Natural killer cell (primary cell): ENCODE data around the gene AKAP13. TPM values are rescaled to one million over a fixed set of nuclear protein-coding genes. Genes with fewer than 3 reads are reported as not detected.

Experiments
- ATAC-seq, 3 donors: fragments of 150-1000 bp in 2 of 3; fragments of 200-7000 bp in 1 of 3; cut with Tn5 transposase; 1 replicate in 1 of 3; 2 replicates in 2 of 3; pipeline ENCODE4 v1.10.0; 2021; ENCODE audit warnings: mild to moderate bottlenecking in 2 of 3, moderate library complexity in 2 of 3
- DNase-seq, 2 donors: peaks; one replicate each; pipeline versions ENCODE4 v3.0.0 to v3.0.0-alpha.2; 2013 to 2021; ENCODE audit warnings: mixed read lengths in 1 of 2
- H3K27ac ChIP-seq: one replicate; pipeline ENCODE4 v1.5.1; 2013; ENCODE audit warnings: mild to moderate bottlenecking, low read length
- H3K27me3 ChIP-seq: one replicate; pipeline ENCODE4 v1.6.1; 2013; ENCODE audit warnings: low read length; ENCODE audit not compliant: control insufficient read depth, insufficient read depth
- H3K36me3 ChIP-seq: one replicate; pipeline ENCODE4 v1.6.1; 2013; ENCODE audit warnings: low read length; ENCODE audit not compliant: control insufficient read depth, insufficient read depth
- H3K4me1 ChIP-seq: one replicate; pipeline ENCODE4 v1.6.1; 2013; ENCODE audit warnings: low read length; ENCODE audit not compliant: control insufficient read depth, insufficient read depth
- H3K4me3 ChIP-seq: one replicate; pipeline ENCODE4 v1.5.1; 2013; ENCODE audit warnings: low read length
- H3K9me3 ChIP-seq: one replicate; pipeline ENCODE4 v1.6.1; 2013; ENCODE audit warnings: low read length; ENCODE audit not compliant: control insufficient read depth, insufficient read depth
- H3K27ac Mint-ChIP-seq, 2 donors: one replicate each; pipeline ENCODE4 v1.8.0; 2022; ENCODE audit warnings: mild to moderate bottlenecking in 2 of 2, mixed read lengths in 2 of 2, moderate library complexity in 1 of 2
- H3K27me3 Mint-ChIP-seq, 2 donors: one replicate each; pipeline ENCODE4 v1.8.0; 2022; ENCODE audit warnings: low read depth in 2 of 2, mixed read lengths in 2 of 2
- H3K36me3 Mint-ChIP-seq: one replicate; pipeline ENCODE4 v1.8.0; 2022; ENCODE audit warnings: mixed read lengths
- H3K4me1 Mint-ChIP-seq, 2 donors: one replicate each; pipeline ENCODE4 v1.8.0; 2022; ENCODE audit warnings: mixed read lengths in 2 of 2
- H3K4me3 Mint-ChIP-seq: one replicate; pipeline ENCODE4 v1.8.0; 2022; ENCODE audit warnings: mild to moderate bottlenecking, moderate library complexity, mixed read lengths
- H3K9me3 Mint-ChIP-seq, 2 donors: one replicate each; pipeline ENCODE4 v1.8.0; 2022; ENCODE audit warnings: mixed read lengths in 2 of 2
- WGBS: methylation state at CpG from one replicate; pipeline ENCODE4 v1.1.7; 2013; ENCODE audit warnings: missing lambda C conversion rate; ENCODE audit not compliant: insufficient coverage; 5-methylcytosine and 5-hydroxymethylcytosine counted together
- intact Hi-C: fragments of 100-400 bp; cut with micrococcal nuclease; formaldehyde crosslinking; loops from one replicate; pipeline ENCODE4 v1.14.2; 2022
- total RNA-seq, 4 donors: library from RNA; stranded (reverse); fragments of 120-200 nt in 1 of 4; gene quantifications; one replicate each; pipeline versions ENCODE4 v1.2.3 to v1.2.4, GENCODE V29; 2013 to 2022
- TF ChIP-seq, protein P1 (sequence below): fragments of 200-600 bp; IDR thresholded peaks from one replicate; pipeline ENCODE4 v1.8.0; 2022; ENCODE audit warnings: antibody characterized with exemption

AKAP13 gene
- total RNA-seq, 3 donors from 2014 or later (not counting 1 experiment from before 2014, with no cell fraction given) = 573 to 661 (median 647) TPM

DNA sequence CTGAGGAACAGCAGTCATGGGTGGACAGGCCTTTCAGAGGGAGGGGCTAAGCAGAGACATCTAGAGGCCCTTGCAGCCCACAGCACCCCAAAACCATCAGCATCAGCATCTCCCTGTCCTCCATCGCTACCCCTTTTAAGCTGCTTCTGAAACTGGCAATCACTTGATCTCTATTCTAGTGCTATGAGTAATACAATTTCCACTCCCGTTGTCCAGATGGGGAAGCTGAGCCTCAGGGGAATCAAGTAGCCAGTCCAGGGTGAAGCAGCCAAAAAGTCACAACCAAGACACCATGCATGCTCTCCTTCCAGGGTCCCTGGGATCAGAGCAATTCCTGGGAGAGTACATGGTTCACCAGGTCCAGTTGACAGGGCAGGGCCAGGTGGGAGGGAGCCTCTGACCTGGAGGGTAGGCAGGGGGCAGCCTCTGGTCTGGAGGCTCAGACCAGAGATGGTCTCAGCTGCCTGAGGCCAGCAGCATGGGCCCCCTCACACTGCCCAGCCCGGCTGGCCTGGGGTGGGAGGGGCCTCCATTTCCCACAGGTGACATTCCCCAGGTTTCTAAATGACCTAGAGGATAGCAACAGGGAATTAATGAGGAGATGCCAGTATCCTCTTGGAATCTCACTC, 384.4 kb downstream of the AKAP13 start:
- Mint-ChIP-seq H3K4me1 (peaks cover 0 to 24% of the 10 kb centered on the region in 2 donors), H3K36me3 (no peaks in the 10 kb centered on the region), H3K27me3 (no peaks in the 10 kb centered on the region), H3K9me3 (no peaks in the 10 kb centered on the region), H3K27ac (no peak overlapping the region), H3K4me3 (no peak overlapping the region)
- H3K4me3 ChIP-seq = no peak overlapping the region
- WGBS = 79% methylated on average over 3 of the region's 3 CpGs
- H3K27me3 ChIP-seq = no peaks in the 10 kb centered on the region
- no peaks in the 10 kb centered on the region for H3K4me1 ChIP-seq
- intact Hi-C loops = no loop called here
- TF ChIP-seq, protein P1, sequence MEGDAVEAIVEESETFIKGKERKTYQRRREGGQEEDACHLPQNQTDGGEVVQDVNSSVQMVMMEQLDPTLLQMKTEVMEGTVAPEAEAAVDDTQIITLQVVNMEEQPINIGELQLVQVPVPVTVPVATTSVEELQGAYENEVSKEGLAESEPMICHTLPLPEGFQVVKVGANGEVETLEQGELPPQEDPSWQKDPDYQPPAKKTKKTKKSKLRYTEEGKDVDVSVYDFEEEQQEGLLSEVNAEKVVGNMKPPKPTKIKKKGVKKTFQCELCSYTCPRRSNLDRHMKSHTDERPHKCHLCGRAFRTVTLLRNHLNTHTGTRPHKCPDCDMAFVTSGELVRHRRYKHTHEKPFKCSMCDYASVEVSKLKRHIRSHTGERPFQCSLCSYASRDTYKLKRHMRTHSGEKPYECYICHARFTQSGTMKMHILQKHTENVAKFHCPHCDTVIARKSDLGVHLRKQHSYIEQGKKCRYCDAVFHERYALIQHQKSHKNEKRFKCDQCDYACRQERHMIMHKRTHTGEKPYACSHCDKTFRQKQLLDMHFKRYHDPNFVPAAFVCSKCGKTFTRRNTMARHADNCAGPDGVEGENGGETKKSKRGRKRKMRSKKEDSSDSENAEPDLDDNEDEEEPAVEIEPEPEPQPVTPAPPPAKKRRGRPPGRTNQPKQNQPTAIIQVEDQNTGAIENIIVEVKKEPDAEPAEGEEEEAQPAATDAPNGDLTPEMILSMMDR = no peak
- no peak overlapping the region for H3K27ac ChIP-seq
- ATAC-seq (no peak), DNase-seq (no peak)
- H3K36me3 ChIP-seq = peaks cover 2% of the 10 kb centered on the region
- H3K9me3 ChIP-seq = no peaks in the 10 kb centered on the region

- Histone ChIP-seq H3K9me3 (no peaks in the 10 kb centered on the region), H3K36me3 (no peaks in the 10 kb centered on the region), H3K4me3 (no peak overlapping the region), H3K27ac (no peak overlapping the region), H3K27me3 (no peaks in the 10 kb centered on the region), H3K4me1 (no peaks in the 10 kb centered on the region)
- TF ChIP-seq, protein P1 = no peak
- Mint-ChIP-seq H3K4me3 (no peak overlapping the region), H3K9me3 (no peaks in the 10 kb centered on the region), H3K27ac (no peak overlapping the region), H3K4me1 (peaks cover 0 to 31% of the 10 kb centered on the region in 2 donors), H3K36me3 (no peaks in the 10 kb centered on the region), H3K27me3 (no peaks in the 10 kb centered on the region)
- intact Hi-C loops = no loop called here
- ATAC-seq (no peak), DNase-seq (no peak)
- WGBS = 95% methylated on average over 24 of the region's 24 CpGs
Observed at GRCh38 chr15:85766001-85766831, 385.8 kb downstream of the AKAP13 start.

DNA sequence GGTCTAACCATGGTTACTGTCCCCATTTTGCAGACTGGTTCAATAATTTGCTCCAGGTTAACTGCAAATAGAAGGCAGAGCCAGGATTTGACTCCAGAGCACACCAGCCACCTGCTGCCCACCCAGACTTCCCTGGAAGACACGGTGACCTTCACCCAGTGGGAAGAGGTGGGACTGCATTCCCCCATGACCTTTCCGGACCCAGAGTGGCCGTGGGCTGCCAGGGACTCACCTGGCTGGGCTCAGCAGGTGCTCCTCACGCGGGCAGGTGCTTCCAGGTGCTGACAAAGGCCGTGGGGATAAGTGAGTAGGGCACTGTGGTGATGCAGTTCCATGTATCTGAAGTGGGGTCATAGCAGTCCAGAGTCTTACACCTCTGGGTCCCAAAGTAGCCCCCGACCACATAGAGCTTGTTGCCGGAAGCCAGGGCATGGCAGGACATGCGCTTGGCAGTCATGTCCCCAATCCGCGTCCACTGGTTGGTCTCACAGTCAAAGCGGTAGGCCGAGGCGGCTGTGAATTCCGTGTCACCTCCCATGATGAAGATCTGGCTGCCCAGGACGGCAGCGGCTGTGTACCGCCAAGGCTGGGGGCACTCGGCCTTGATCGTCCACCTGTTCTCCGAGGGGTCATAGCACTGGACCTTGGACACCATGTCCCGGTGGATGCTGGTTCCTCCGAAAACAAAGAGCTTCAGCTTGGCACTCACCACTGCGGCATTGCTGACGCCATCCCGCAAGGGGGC, 387.6 kb downstream of the AKAP13 start:
- intact Hi-C loops = no loop called here
- Histone ChIP-seq H3K27ac (no peak overlapping the region), H3K27me3 (no peaks in the 10 kb centered on the region), H3K4me1 (no peaks in the 10 kb centered on the region), H3K4me3 (no peak overlapping the region), H3K36me3 (no peaks in the 10 kb centered on the region), H3K9me3 (no peaks in the 10 kb centered on the region)
- DNase-seq (no peak), ATAC-seq (no peak)
- H3K36me3 Mint-ChIP-seq = no peaks in the 10 kb centered on the region
- TF ChIP-seq, protein P1 = no peak
- no peaks in the 10 kb centered on the region for H3K9me3 Mint-ChIP-seq
- H3K4me1 Mint-ChIP-seq = peaks cover 1 to 28% of the 10 kb centered on the region in 2 donors
- H3K4me3 Mint-ChIP-seq = no peak overlapping the region
- WGBS = 98% methylated on average over 26 of the region's 26 CpGs
- no peaks in the 10 kb centered on the region for H3K27me3 Mint-ChIP-seq
- H3K27ac Mint-ChIP-seq = no peak overlapping the region
